Measurements from ENCODE around the gene TXNDC12.

- TF ChIP-seq CTCF (IDR thresholded peaks at IDR 0.05), result no peak
- no peak for TF ChIP-seq JAZF1 (CRISPR knock-in tag; IDR thresholded peaks at IDR 0.05)
- no peak for TF ChIP-seq SP1 (CRISPR knock-in tag; conservative IDR thresholded peaks at IDR 0.05)
- no peak for TF ChIP-seq TEAD4 (CRISPR knock-in tag; IDR thresholded peaks at IDR 0.05)
- no peak for TF ChIP-seq ETV6 (CRISPR knock-in tag; IDR thresholded peaks at IDR 0.05)
These were observed 25.0 kb upstream of the TXNDC12 start for GRCh38 chr1:52080014-52080415.

Data from WTC11 (cell line).